ENCODE measurements around the gene MANBA.

The MANBA gene

GRCh38 chr4:102592256-102592655, 168.5 kb downstream of the MANBA start:
- FAIRE-seq (no peak), DNase-seq (ENCODE audit: insufficient read length, low spot score) (no peak)
- TF ChIP-seq, protein P1, sequence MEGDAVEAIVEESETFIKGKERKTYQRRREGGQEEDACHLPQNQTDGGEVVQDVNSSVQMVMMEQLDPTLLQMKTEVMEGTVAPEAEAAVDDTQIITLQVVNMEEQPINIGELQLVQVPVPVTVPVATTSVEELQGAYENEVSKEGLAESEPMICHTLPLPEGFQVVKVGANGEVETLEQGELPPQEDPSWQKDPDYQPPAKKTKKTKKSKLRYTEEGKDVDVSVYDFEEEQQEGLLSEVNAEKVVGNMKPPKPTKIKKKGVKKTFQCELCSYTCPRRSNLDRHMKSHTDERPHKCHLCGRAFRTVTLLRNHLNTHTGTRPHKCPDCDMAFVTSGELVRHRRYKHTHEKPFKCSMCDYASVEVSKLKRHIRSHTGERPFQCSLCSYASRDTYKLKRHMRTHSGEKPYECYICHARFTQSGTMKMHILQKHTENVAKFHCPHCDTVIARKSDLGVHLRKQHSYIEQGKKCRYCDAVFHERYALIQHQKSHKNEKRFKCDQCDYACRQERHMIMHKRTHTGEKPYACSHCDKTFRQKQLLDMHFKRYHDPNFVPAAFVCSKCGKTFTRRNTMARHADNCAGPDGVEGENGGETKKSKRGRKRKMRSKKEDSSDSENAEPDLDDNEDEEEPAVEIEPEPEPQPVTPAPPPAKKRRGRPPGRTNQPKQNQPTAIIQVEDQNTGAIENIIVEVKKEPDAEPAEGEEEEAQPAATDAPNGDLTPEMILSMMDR (IDR thresholded peaks at IDR 0.05; ENCODE audit: insufficient read depth, missing control alignments) = no peak

DNA sequence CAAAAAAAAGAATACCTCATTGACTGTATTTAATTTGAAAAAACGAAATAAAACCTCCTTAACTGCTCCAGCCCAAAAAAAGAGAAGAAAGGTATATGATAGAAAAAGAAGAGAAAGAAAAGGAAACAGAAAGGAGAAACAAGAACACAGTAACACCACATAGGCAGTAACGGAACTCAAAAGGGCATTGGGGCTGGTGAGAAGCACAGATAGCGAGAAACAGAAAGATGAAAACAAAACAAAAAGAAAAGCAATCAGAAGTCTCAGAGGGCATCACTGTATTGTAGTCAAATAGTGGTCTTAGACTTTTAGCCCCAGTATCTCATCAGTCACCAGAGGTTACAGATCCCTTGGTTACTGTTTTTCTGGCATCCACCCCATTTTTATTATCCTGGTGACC, 171.0 kb downstream of the MANBA start:
- TF ChIP-seq, protein P1 (IDR thresholded peaks at IDR 0.05; ENCODE audit: insufficient read depth, missing control alignments) = no peak
- FAIRE-seq (no peak), DNase-seq (ENCODE audit: insufficient read length, low spot score) (no peak)

GRCh38 chr4:102586644-102587021, 174.1 kb downstream of the MANBA start:
- DNase-seq (ENCODE audit: insufficient read length, low spot score) = no peak
- no peak for FAIRE-seq

DNA sequence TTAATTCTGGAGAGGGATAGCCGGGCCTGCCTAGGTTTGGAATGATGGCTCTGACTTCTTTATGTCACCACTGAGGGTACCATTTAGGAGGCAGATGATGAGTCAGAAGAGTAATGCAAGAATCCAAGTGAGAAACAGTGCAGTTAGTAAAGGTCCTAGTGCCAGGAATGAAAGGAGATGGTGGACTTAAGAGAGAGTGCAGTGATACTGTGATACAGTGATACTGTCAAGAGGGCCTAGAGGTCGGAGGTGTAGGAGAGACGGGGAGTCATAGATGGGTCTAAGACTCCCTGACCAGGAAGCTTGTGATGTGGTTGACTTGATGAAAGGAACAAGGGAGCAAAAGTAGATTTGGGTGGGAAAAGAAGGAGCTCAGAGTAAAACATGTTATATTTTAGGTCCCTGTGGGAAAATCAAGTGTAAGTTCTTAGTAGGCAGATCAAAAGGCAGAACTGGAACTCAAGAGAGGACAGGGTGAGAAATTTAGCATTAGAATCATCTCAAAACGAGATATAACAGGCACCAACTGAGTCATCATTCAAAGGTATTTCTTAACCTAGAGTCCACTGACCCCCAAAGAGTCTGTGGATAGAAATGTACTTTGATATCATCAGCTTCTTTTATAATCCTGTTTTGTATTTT, 174.6 kb downstream of the MANBA start:
- TF ChIP-seq, protein P1 (IDR thresholded peaks at IDR 0.05; ENCODE audit: insufficient read depth, missing control alignments) = no peak
- DNase-seq (ENCODE audit: insufficient read length, low spot score) = no peak
- FAIRE-seq = no peak

More at GRCh38 chr4:102586644-102587021, 174.1 kb downstream of the MANBA start:
- TF ChIP-seq, protein P1 (IDR thresholded peaks at IDR 0.05; ENCODE audit: insufficient read depth, missing control alignments) = no peak

- FAIRE-seq = no peak
- DNase-seq (ENCODE audit: insufficient read length, low spot score) = no peak
- TF ChIP-seq, protein P1 (IDR thresholded peaks at IDR 0.05; ENCODE audit: insufficient read depth, missing control alignments) = no peak
These were observed 175.4 kb downstream of the MANBA start for GRCh38 chr4:102585329-102585728.

- FAIRE-seq (no peak), DNase-seq (ENCODE audit: insufficient read length, low spot score) (no peak)
- TF ChIP-seq, protein P1 (IDR thresholded peaks at IDR 0.05; ENCODE audit: insufficient read depth, missing control alignments) = no peak
These were observed 176.7 kb downstream of the MANBA start for GRCh38 chr4:102584091-102584490.

Data from D721Med (cell line).